ENCODE data around the gene CFTR. TPM values are rescaled to one million over a fixed set of nuclear protein-coding genes. Genes with fewer than 3 reads are reported as not detected.

CFTR gene
- total and polyA plus RNA-seq, 9 of the 15 experiments (the other 6 are each of a cell fraction or from before 2014, with no cell fraction given), result 0.20 TPM; not detected in 8

- TF ChIP-seq BCLAF1 (IDR thresholded peaks at IDR 0.05; ENCODE audit: borderline replicate concordance in 1 of 2, control insufficient read depth in 1 of 2, low read depth in 2 of 2, low read length in 1 of 2), result no peak
- TF ChIP-seq PTTG1 (tag; IDR thresholded peaks at IDR 0.05; ENCODE audit: low read depth), result no peak
- no peak for TF ChIP-seq EP400 (IDR thresholded peaks at IDR 0.05)
- no peak for TF ChIP-seq RBM34 (IDR thresholded peaks at IDR 0.05; ENCODE audit: borderline replicate concordance, insufficient read depth, low read length)
- no peak for TF ChIP-seq ZNF239 (CRISPR knock-in tag; IDR thresholded peaks at IDR 0.05)
- no peak for TF ChIP-seq TAF1 (IDR thresholded peaks at IDR 0.05; ENCODE audit: control insufficient read depth, extremely low read depth, insufficient read depth, low read length, severe bottlenecking)
- TF ChIP-seq POLR3A (IDR thresholded peaks at IDR 0.05; ENCODE audit: borderline replicate concordance, extremely low read depth, insufficient read depth, insufficient read length), result no peak
- no peak for TF ChIP-seq BHLHE40 (IDR thresholded peaks at IDR 0.05; ENCODE audit: low read length)
Observed at GRCh38 chr7:117596134-117596533, 116.3 kb downstream of the CFTR start (continued).
